Measurements from ENCODE around the gene NMD3.

DNA sequence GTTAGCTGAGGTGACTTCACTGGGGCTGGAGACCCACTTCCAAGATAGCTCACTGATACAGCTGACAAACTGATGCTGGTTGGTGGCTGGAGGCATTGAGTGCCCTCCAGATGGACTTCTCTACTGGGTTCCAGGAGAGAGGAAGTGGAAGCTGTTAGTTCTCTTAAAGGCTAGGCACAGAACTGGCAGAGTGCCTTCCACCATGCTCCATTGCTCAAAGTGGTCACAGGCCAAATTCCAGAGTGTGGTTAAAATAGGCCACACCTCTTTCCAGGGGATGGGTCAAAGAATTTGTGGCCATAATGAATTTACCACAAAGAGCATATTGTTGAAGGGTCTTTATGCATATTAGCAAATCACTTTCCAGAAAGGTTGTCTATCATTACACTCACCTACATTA lies 74.2 kb downstream of the NMD3 start:
- TF ChIP-seq, protein P1, sequence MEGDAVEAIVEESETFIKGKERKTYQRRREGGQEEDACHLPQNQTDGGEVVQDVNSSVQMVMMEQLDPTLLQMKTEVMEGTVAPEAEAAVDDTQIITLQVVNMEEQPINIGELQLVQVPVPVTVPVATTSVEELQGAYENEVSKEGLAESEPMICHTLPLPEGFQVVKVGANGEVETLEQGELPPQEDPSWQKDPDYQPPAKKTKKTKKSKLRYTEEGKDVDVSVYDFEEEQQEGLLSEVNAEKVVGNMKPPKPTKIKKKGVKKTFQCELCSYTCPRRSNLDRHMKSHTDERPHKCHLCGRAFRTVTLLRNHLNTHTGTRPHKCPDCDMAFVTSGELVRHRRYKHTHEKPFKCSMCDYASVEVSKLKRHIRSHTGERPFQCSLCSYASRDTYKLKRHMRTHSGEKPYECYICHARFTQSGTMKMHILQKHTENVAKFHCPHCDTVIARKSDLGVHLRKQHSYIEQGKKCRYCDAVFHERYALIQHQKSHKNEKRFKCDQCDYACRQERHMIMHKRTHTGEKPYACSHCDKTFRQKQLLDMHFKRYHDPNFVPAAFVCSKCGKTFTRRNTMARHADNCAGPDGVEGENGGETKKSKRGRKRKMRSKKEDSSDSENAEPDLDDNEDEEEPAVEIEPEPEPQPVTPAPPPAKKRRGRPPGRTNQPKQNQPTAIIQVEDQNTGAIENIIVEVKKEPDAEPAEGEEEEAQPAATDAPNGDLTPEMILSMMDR (IDR thresholded peaks at IDR 0.05; ENCODE audit: low read depth, low read length) = no peak
- TF ChIP-seq EZH2phosphoT487 (IDR thresholded peaks at IDR 0.05; ENCODE audit: low read depth) = no peak

Measured in OCI-LY3 (cell line).